ENCODE results near the gene AMMECR1L. TPM values are rescaled to one million over a fixed set of nuclear protein-coding genes. Genes with fewer than 3 reads are reported as not detected.

Gene AMMECR1L
- total RNA-seq, 1 experiment from 2014 or later, result 19.1 TPM

- RAD21 ChIA-PET (ENCODE audit: low non-redundant PET in 1 of 2, low total read pairs in 2 of 2, uncharacterized antibody in 2 of 2, unreplicated experiment in 2 of 2), result no interaction called here
- no TSS peak for BruUV-seq (replicated peaks)
- Histone ChIP-seq H3K36me3 (ENCODE audit: control insufficient read depth in 1 of 2, insufficient read depth in 2 of 2, low read length in 2 of 2) (peaks cover 9 to 10% of the 10 kb centered on the region in 2 experiments; a peak in 2 of 4 replicates), H3K4me3 (replicated peaks in 1 of 2; ENCODE audit: low read depth in 1 of 2, low read length in 2 of 2) (no peak overlapping the region), H3K27ac (ENCODE audit: low read depth, low read length) (0 out of 2 replicates have a peak overlapping the region, but pooled peaks have one; percentile 20), H3K9me3 (ENCODE audit: control insufficient read depth in 1 of 2, insufficient read depth in 1 of 2, low read depth in 1 of 2, low read length in 2 of 2) (no peaks in the 10 kb centered on the region), H3K9me2 (ENCODE audit: insufficient read depth) (no peaks in the 10 kb centered on the region), H3K4me2 (ENCODE audit: low read length) (peak overlapping the region; percentile 50), H3K9ac (ENCODE audit: low read length) (no peak overlapping the region), H4K20me1 (ENCODE audit: insufficient read depth) (0 out of 2 replicates have a peak, but pooled peaks cover 4% of the 10 kb centered on the region), H2AFZ (ENCODE audit: low read depth, low read length, poor library complexity, severe bottlenecking) (no peak overlapping the region), H3K27me3 (ENCODE audit: insufficient read depth, low read length) (no peaks in the 10 kb centered on the region), H3K79me2 (ENCODE audit: insufficient read depth, low read length) (peaks cover 28% of the 10 kb centered on the region), H3K4me1 (ENCODE audit: control insufficient read depth in 1 of 2, insufficient read depth in 2 of 2, low read length in 2 of 2) (peaks cover 8 to 29% of the 10 kb centered on the region in 2 experiments; a peak in 3 of 4 replicates)
- CTCF ChIA-PET, result interaction anchor here (0.7 to 2.4 kb wide), 2 partner anchors 16 to 269 kb away, joined by 3 to 7 read pairs; no protein-coding TSS in a partner anchor
- no peak for DNase-seq (ENCODE audit: low read depth, low spot score)
- ATAC-seq, result no peak
- intact Hi-C loops (cut with micrococcal nuclease), result no loop called here
- POLR2A ChIA-PET, result interaction anchor here (1.5 kb wide), 1 partner anchor 231 kb away, joined by 3 read pairs; the partner anchor contains the start of gene UGGT1
- TF ChIP-seq REST (IDR thresholded peaks at IDR 0.05; ENCODE audit: low read depth) (no peak), SRF (IDR thresholded peaks at IDR 0.05; ENCODE audit: low read depth) (no peak), MAX (IDR thresholded peaks at IDR 0.05) (no peak), POLR2AphosphoS5 (IDR thresholded peaks at IDR 0.05; ENCODE audit: low read depth, low read length) (no peak)
Observed at GRCh38 chr2:127860130-127860529, 25.6 kb downstream of the AMMECR1L start.

GRCh38 chr2:127859712-127860085 lies 26.1 kb downstream of the AMMECR1L start:
- 0 out of 2 replicates have a peak, but pooled peaks cover 4% of the 10 kb centered on the region for H4K20me1 ChIP-seq (ENCODE audit: insufficient read depth)
- H3K4me3 ChIP-seq (replicated peaks in 1 of 2; ENCODE audit: low read depth in 1 of 2, low read length in 2 of 2), result no peak overlapping the region
- TF ChIP-seq MAX (IDR thresholded peaks at IDR 0.05) (peak; percentile 58), CEBPB (IDR thresholded peaks at IDR 0.05; ENCODE audit: low read depth) (no peak), FOSL1 (IDR thresholded peaks at IDR 0.05; ENCODE audit: low read depth) (no peak), ZFX (IDR thresholded peaks at IDR 0.05) (no peak), ELF1 (IDR thresholded peaks at IDR 0.05; ENCODE audit: borderline replicate concordance, low read depth) (no peak), EZH2 (IDR thresholded peaks at IDR 0.05) (no peak), YY1 (IDR thresholded peaks at IDR 0.05; ENCODE audit: extremely low read depth, insufficient replicate concordance, low read depth, low read length) (no peak), JUND (IDR thresholded peaks at IDR 0.05) (no peak), SRF (IDR thresholded peaks at IDR 0.05; ENCODE audit: low read depth) (no peak), RAD21 (IDR thresholded peaks at IDR 0.05; ENCODE audit: low read depth) (no peak), POLR2A (IDR thresholded peaks at IDR 0.05; ENCODE audit: borderline replicate concordance, extremely low read depth, insufficient read depth, insufficient read length) (no peak), ZNF274 (IDR thresholded peaks at IDR 0.05; ENCODE audit: low read depth, low read length) (no peak), TCF7L2 (IDR thresholded peaks at IDR 0.05; ENCODE audit: borderline replicate concordance, extremely low read depth, insufficient read depth, insufficient read length) (peak; percentile 80)
- peaks cover 8 to 29% of the 10 kb centered on the region in 2 experiments; a peak in 3 of 4 replicates for H3K4me1 ChIP-seq (ENCODE audit: control insufficient read depth in 1 of 2, insufficient read depth in 2 of 2, low read length in 2 of 2)
- no peaks in the 10 kb centered on the region for H3K9me3 ChIP-seq (ENCODE audit: control insufficient read depth in 1 of 2, insufficient read depth in 1 of 2, low read depth in 1 of 2, low read length in 2 of 2)
- no peak overlapping the region for H2AFZ ChIP-seq (ENCODE audit: low read depth, low read length, poor library complexity, severe bottlenecking)
- RAD21 ChIA-PET (ENCODE audit: low non-redundant PET in 1 of 2, low total read pairs in 2 of 2, uncharacterized antibody in 2 of 2, unreplicated experiment in 2 of 2), result no interaction called here
- peaks cover 32% of the 10 kb centered on the region for H3K79me2 ChIP-seq (ENCODE audit: insufficient read depth, low read length)
- POLR2A ChIA-PET, result interaction anchor here (1.5 kb wide), 1 partner anchor 231 kb away, joined by 3 read pairs; the partner anchor contains the start of gene UGGT1
- CTCF ChIA-PET, result interaction anchor here (2.4 kb wide), 1 partner anchor 268 kb away, joined by 7 read pairs; no protein-coding TSS in a partner anchor
- H3K27me3 ChIP-seq (ENCODE audit: insufficient read depth, low read length), result no peaks in the 10 kb centered on the region
- H3K27ac ChIP-seq (ENCODE audit: low read depth, low read length), result 0 out of 2 replicates have a peak overlapping the region, but pooled peaks have one; percentile 20
- DNase-seq (ENCODE audit: low read depth, low spot score) (peak; percentile 37), ATAC-seq (peak; percentile 59)
- intact Hi-C loops (cut with micrococcal nuclease), result no loop called here
- H3K36me3 ChIP-seq (ENCODE audit: control insufficient read depth in 1 of 2, insufficient read depth in 2 of 2, low read length in 2 of 2), result peaks cover 8 to 9% of the 10 kb centered on the region in 2 experiments; a peak in 2 of 4 replicates
- H3K4me2 ChIP-seq (ENCODE audit: low read length), result peak overlapping the region; percentile 50
- no peak overlapping the region for H3K9ac ChIP-seq (ENCODE audit: low read length)
- BruUV-seq (replicated peaks), result no TSS peak
- H3K9me2 ChIP-seq (ENCODE audit: insufficient read depth), result no peaks in the 10 kb centered on the region

All from HCT116 (cell line).